GM10248 (cell line): ENCODE results near the gene FMN2.
"Not testable (repeated sequence)": the region's sequence is repeated elsewhere in the genome, so short reads cannot be mapped to it uniquely, and the experiment has no call there.

Source experiments
- CTCF ChIA-PET: fragments of 300-600 bp; sonication (Branson Sonifier 250); formaldehyde crosslinking; extraction: SDS; loops from one replicate; lab custom pipeline; 2021; ENCODE audit warnings: antibody characterized with exemption; lab: Yijun Ruan, JAX
- POLR2A ChIA-PET: fragments of 350-650 bp; sonication (Branson Sonifier 250); formaldehyde crosslinking; extraction: SDS; loops from one replicate; lab custom pipeline; 2020; ENCODE audit warnings: antibody characterized with exemption; lab: Yijun Ruan, JAX
- DNase-seq: peaks from one replicate; pipeline ENCODE4 v3.0.0; 2012; ENCODE audit errors: extremely low spot score
- CTCF ChIP-seq: IDR thresholded peaks from 2 replicates; pipeline ENCODE4 v1.5.1; 2012; ENCODE audit warnings: mild to moderate bottlenecking, low read depth; ENCODE audit errors: extremely low read depth, missing control alignments, control extremely low read depth

Gene FMN2

GRCh38 chr1:240170806-240171205 lies 79.1 kb downstream of the FMN2 start:
- POLR2A ChIA-PET: no interaction called here
- TF ChIP-seq CTCF: no peak
- no peak for DNase-seq
- CTCF ChIA-PET: interaction anchor here (1.5 to 1.8 kb wide), 2 partner anchors 12 to 20 kb away, joined by 3 to 5 read pairs; no protein-coding TSS in a partner anchor

- CTCF ChIA-PET: interaction anchor here (1.5 to 1.8 kb wide), 2 partner anchors 13 to 21 kb away, joined by 3 to 5 read pairs; no protein-coding TSS in a partner anchor
- POLR2A ChIA-PET: no interaction called here
- no peak for TF ChIP-seq CTCF
- no peak for DNase-seq
Observed at GRCh38 chr1:240171907-240172306, 80.2 kb downstream of the FMN2 start.

- POLR2A ChIA-PET: no interaction called here
- no peak for TF ChIP-seq CTCF
- CTCF ChIA-PET: interaction anchor here (2.3 kb wide), 1 partner anchor 15 kb away, joined by 9 read pairs; no protein-coding TSS in a partner anchor
- DNase-seq: no peak
Observed at GRCh38 chr1:240173836-240174235, 82.2 kb downstream of the FMN2 start.

- DNase-seq: no peak
- no peak for TF ChIP-seq CTCF
- ChIA-PET CTCF (interaction anchor here (2.3 kb wide), 1 partner anchor 14 kb away, joined by 9 read pairs; no protein-coding TSS in a partner anchor), POLR2A (no interaction called here)
Observed at GRCh38 chr1:240174734-240175133, 83.1 kb downstream of the FMN2 start.

GRCh38 chr1:240178366-240178765 lies 86.7 kb downstream of the FMN2 start:
- POLR2A ChIA-PET: no interaction called here
- DNase-seq: no peak
- no peak for TF ChIP-seq CTCF
- CTCF ChIA-PET: no interaction called here

GRCh38 chr1:240184682-240185081 lies 93.0 kb downstream of the FMN2 start:
- CTCF ChIA-PET, POLR2A ChIA-PET, DNase-seq: not testable (repeated sequence)

GRCh38 chr1:240188139-240188538 lies 96.5 kb downstream of the FMN2 start:
- TF ChIP-seq CTCF: no peak
- ChIA-PET CTCF (interaction anchor here (0.8 to 1.6 kb wide), 5 partner anchors 13 to 232 kb away, joined by 3 to 5 read pairs (median 4); no protein-coding TSS in a partner anchor), POLR2A (no interaction called here)
- DNase-seq: no peak
